T-cell (primary cell): Measurements from ENCODE around the gene EIF3B. TPM values are rescaled to one million over a fixed set of nuclear protein-coding genes. Genes with fewer than 3 reads are reported as not detected.
"Not testable (repeated sequence)": the region's sequence is repeated elsewhere in the genome, so short reads cannot be mapped to it uniquely, and the experiment has no call there.

Source experiments
- ATAC-seq, 4 experiments: fragments of 200-7000 bp in 3 of 4; fragments of 150-1000 bp in 1 of 4; cut with Tn5 transposase; replicated peaks in 1 of 4; 1 replicate in 3 of 4; 2 replicates in 1 of 4; pipeline ENCODE4 v1.10.0; 2021; ENCODE audit warnings: moderate library complexity in 3 of 4, mild to moderate bottlenecking in 2 of 4, moderate number of reproducible peaks in 1 of 4
- CTCF ChIA-PET, 2 donors: fragments of 300-600 bp; sonication (Branson Sonifier 250); formaldehyde crosslinking; loops; one replicate each; lab custom pipeline; 2022; ENCODE audit warnings: antibody characterized with exemption in 2 of 2; lab: Charles Lee
- POLR2A ChIA-PET, 2 donors: fragments of 300-600 bp; sonication (Branson Sonifier 250); formaldehyde crosslinking; loops; one replicate each; lab custom pipeline; 2022; ENCODE audit warnings: antibody characterized with exemption in 2 of 2; lab: Charles Lee
- DNase-seq, 35 experiments: peaks; one replicate each; pipeline versions ENCODE4 v3.0.0 to v3.0.0-alpha.2; 2013 to 2023
- H3K27ac ChIP-seq: one replicate; pipeline ENCODE4 v1.5.1; 2013; ENCODE audit warnings: low read length
- H3K27me3 ChIP-seq, 2 experiments: replicated peaks in 1 of 2; 1 replicate in 1 of 2; 2 replicates in 1 of 2; pipeline versions ENCODE4 v1.6.1 to v1.7.0; 2013; ENCODE audit warnings: low read length in 1 of 2, mixed read lengths in 1 of 2; ENCODE audit not compliant: control insufficient read depth in 2 of 2, insufficient read depth in 2 of 2; ENCODE audit errors: extremely low read depth in 1 of 2
- H3K36me3 ChIP-seq, 2 donors: 1 replicate in 1 of 2; 2 replicates in 1 of 2; pipeline versions ENCODE4 v1.6.1 to v1.7.0; 2013; ENCODE audit warnings: low read length in 1 of 2; ENCODE audit not compliant: control insufficient read depth in 2 of 2, insufficient read depth in 1 of 2; ENCODE audit errors: extremely low read depth in 1 of 2
- H3K4me1 ChIP-seq, 2 experiments: 1 replicate in 1 of 2; 2 replicates in 1 of 2; pipeline versions ENCODE4 v1.6.1 to v1.7.0; 2013; ENCODE audit warnings: low read length in 2 of 2, mixed read lengths in 1 of 2; ENCODE audit not compliant: insufficient read depth in 2 of 2, control insufficient read depth in 1 of 2; ENCODE audit errors: extremely low read depth in 1 of 2
- H3K4me3 ChIP-seq, 2 donors: 1 replicate in 1 of 2; 2 replicates in 1 of 2; pipeline versions ENCODE4 v1.5.1 to v1.7.0; 2013; ENCODE audit warnings: mild to moderate bottlenecking in 2 of 2, low read length in 1 of 2, moderate library complexity in 1 of 2; ENCODE audit not compliant: control insufficient read depth in 1 of 2; ENCODE audit errors: extremely low read depth in 1 of 2
- H3K9me3 ChIP-seq: 2 replicates; pipeline ENCODE4 v1.7.0; 2013
- H3K27ac Mint-ChIP-seq, 2 donors: one replicate each; pipeline ENCODE4 v1.8.0; 2020 to 2021; ENCODE audit warnings: mild to moderate bottlenecking in 2 of 2, mixed read lengths in 2 of 2
- H3K27me3 Mint-ChIP-seq, 2 donors: one replicate each; pipeline ENCODE4 v1.8.0; 2021 to 2022; ENCODE audit warnings: mixed read lengths in 2 of 2
- H3K36me3 Mint-ChIP-seq: one replicate; pipeline ENCODE4 v1.8.0; 2021; ENCODE audit warnings: mixed read lengths
- H3K4me1 Mint-ChIP-seq, 3 donors: one replicate each; pipeline ENCODE4 v1.8.0; 2020 to 2022; ENCODE audit warnings: mixed read lengths in 3 of 3, mild to moderate bottlenecking in 1 of 3
- H3K4me3 Mint-ChIP-seq, 3 donors: one replicate each; pipeline ENCODE4 v1.8.0; 2020 to 2022; ENCODE audit warnings: mild to moderate bottlenecking in 3 of 3, mixed read lengths in 3 of 3, moderate library complexity in 3 of 3
- H3K9me3 Mint-ChIP-seq, 3 donors: one replicate each; pipeline ENCODE4 v1.8.0; 2020 to 2022; ENCODE audit warnings: mixed read lengths in 3 of 3
- WGBS: methylation state at CpG from one replicate; pipeline ENCODE4 v1.1.5; 2013; ENCODE audit warnings: missing lambda C conversion rate; ENCODE audit not compliant: insufficient coverage; 5-methylcytosine and 5-hydroxymethylcytosine counted together
- total RNA-seq, 35 experiments: library from RNA in 6 of 35; stranded (reverse) in 6 of 35; fragments of 120-200 nt in 1 of 35; gene quantifications; one replicate each; pipeline versions ENCODE4 v1.2.1 to v1.2.4 and lab custom pipeline; 2013 to 2026

Gene EIF3B
- total RNA-seq (100 to 1,000 TPM; 150 to 169 (median 165) TPM), total RNA-seq (lab: John Stamatoyannopoulos, UW) (152 to 760 (median 216) reads per million in 29 experiments)
- total RNA-seq (2013): 102 TPM

DNA sequence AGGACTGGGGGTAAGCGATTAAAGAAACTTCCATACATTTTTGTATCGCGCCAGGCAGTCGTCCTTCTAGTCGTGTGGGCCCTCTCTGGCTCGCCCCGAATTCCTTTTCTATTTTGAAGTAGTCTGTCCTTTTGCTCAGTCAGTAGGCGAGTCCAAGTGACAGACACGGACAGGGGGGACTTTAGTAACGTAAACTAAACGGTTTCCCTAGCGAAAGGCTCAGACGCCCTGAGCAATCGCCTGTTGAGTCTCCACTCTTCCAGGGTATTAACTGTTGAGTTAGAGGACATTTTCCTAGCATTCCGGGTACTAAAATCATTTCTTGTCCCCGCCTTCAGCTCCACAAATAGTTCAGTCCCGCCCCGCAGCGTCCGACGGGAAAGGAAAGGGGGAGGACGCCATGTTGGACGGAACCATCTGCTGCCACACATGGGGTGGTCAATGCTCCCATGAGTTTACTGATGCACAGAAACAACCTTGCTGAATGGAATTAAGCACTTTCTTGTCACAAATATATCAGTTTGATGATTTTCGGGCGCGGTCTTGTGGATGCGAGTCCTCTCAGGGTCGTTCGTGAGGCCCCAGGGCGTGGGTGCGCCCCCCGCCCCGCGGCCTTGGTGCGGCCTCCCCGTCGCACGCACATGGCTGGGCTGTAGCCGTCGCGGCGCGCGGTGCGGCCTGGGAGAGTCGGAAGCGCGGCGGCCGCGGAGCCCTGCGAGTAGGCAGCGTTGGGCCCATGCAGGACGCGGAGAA lies at the start of gene EIF3B:
EIF3B (plus strand) TSS at position 642 of the 753 bp plus-strand sequence; CDS start at position 737, 95 bp downstream.
- Histone ChIP-seq H3K27ac (peak within 1 kb of the TSS; percentile 96), H3K4me1 (peaks cover 15 to 51% of the 10 kb centered on the region in 2 experiments), H3K36me3 (peaks cover 2 to 17% of the 10 kb centered on the region in 2 donors), H3K9me3 (no peaks in the 10 kb centered on the region), H3K27me3 (no peaks in the 10 kb centered on the region), H3K4me3 (peak within 1 kb of the TSS; percentile 62 to 88)
- Mint-ChIP-seq H3K9me3 (no peaks in the 10 kb centered on the region), H3K27me3 (no peaks in the 10 kb centered on the region), H3K4me3 (peak within 1 kb of the TSS; percentile 82 to 97 (median 91)), H3K4me1 (peaks cover 37 to 38% (median 38%) of the 10 kb centered on the region in 3 donors), H3K36me3 (peaks cover 7% of the 10 kb centered on the region), H3K27ac (peak within 1 kb of the TSS; percentile 100)
- ChIA-PET CTCF (interaction anchor here in 1 of 2 donors (0.5 to 1.0 kb wide), 4 partner anchors 33 to 1182 kb away, joined by 3 to 5 read pairs (median 3); no protein-coding TSS in a partner anchor), POLR2A (no interaction called here)
- WGBS: under 1% methylated on average over 39 of the region's 55 CpGs
- peak; percentile 88 to 89 (median 89) for ATAC-seq
- DNase-seq: peak; percentile 80 to 95 (median 88)

DNA sequence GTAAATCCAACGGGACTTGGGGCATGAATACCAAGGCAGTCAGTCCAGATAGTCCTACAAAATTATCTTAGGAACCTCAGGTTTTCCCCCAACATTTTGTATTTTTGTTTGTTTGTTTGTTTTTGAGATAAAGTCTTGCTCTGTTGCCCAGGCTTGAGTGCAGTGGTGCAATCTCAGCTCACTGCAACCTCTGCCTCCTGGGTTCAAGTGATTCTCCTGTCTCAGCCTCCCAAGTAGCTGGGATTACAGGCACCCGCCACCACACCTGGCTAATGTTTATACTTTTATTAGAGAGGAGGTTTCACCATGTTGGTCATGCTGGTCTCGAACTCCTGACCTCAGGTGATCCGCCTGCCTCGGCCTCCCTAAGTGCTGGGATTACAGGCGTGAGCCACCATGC lies 49.4 kb upstream of the EIF3B start:
- DNase-seq, H3K9me3 Mint-ChIP-seq, H3K9me3 ChIP-seq, H3K4me3 Mint-ChIP-seq, CTCF ChIA-PET, H3K4me1 ChIP-seq, H3K36me3 ChIP-seq, H3K27me3 ChIP-seq, H3K4me3 ChIP-seq, POLR2A ChIA-PET, H3K27me3 Mint-ChIP-seq, H3K27ac ChIP-seq, ATAC-seq, H3K27ac Mint-ChIP-seq, H3K36me3 Mint-ChIP-seq: not testable (repeated sequence)
- WGBS: no CpG with 5 or more reads among the region's 6 CpGs
- H3K4me1 Mint-ChIP-seq: peaks cover 2 to 14% (median 4%) of the 10 kb centered on the region in 3 donors

DNA sequence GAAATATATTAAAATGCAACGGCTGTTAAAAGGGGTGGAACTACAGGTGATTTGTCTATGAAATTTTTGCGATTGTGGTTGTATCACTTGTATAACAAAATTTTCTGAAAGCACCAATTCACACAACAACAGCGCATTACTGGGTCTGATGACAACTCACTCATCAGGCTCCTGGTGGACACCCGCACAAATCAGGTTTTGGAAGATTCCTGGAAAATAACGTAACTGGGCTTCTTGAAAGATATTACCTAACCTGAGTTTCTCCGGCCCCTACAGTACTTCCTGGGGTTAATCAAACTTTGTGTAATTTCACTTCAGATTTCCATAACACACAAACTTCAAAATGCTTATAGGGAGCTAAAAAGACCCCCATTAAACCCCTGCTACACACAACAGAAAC lies 47.9 kb upstream of the EIF3B start:
- Mint-ChIP-seq H3K4me1 (peaks cover 2 to 9% (median 4%) of the 10 kb centered on the region in 3 donors), H3K4me3 (no peak overlapping the region), H3K9me3 (no peaks in the 10 kb centered on the region), H3K36me3 (peaks cover 3% of the 10 kb centered on the region), H3K27ac (no peak overlapping the region), H3K27me3 (no peaks in the 10 kb centered on the region)
- Histone ChIP-seq H3K27me3 (no peaks in the 10 kb centered on the region), H3K36me3 (peaks cover 0 to 5% of the 10 kb centered on the region in 2 donors), H3K4me1 (no peaks in the 10 kb centered on the region), H3K4me3 (no peak overlapping the region), H3K9me3 (no peaks in the 10 kb centered on the region), H3K27ac (no peak overlapping the region)
- 93% methylated on average over 4 of the region's 6 CpGs for WGBS
- DNase-seq (no peak), ATAC-seq (no peak)
- ChIA-PET CTCF (no interaction called here), POLR2A (no interaction called here)

DNA sequence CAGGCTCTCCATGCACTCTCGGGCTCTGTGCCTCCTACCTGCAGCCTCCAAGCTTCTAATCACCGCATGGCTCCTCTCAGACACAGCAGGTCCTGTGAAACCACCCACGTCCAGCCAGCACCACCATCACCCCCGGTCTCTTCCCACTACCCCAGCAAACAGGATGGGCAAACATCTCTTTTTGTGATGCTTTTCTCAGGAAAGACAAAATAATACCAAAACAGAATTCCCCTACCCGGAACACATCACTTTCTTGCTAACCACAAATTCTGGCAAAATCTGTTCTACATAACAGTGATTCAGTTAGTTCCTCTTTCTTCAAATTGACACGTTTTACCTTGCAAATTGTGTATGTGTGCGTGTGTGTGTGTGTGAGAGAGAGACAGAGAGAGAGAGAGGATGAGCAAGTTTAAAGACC lies 46.9 kb upstream of the EIF3B start:
- DNase-seq (no peak), ATAC-seq (no peak)
- no peak overlapping the region for H3K4me3 ChIP-seq
- 66% methylated on average over 4 of the region's 7 CpGs for WGBS
- ChIA-PET POLR2A (no interaction called here), CTCF (no interaction called here)
- H3K27ac ChIP-seq: no peak overlapping the region
- H3K9me3 ChIP-seq: no peaks in the 10 kb centered on the region
- Mint-ChIP-seq H3K36me3 (peaks cover 3% of the 10 kb centered on the region), H3K4me1 (peaks cover 7 to 13% (median 9%) of the 10 kb centered on the region in 3 donors), H3K27me3 (no peaks in the 10 kb centered on the region), H3K9me3 (no peaks in the 10 kb centered on the region), H3K27ac (no peak overlapping the region), H3K4me3 (peak overlapping the region in 1 of 3 donors; percentile 6)
- H3K27me3 ChIP-seq: no peaks in the 10 kb centered on the region
- H3K36me3 ChIP-seq: peaks cover 0 to 5% of the 10 kb centered on the region in 2 donors
- peaks cover 0 to 4% of the 10 kb centered on the region in 2 experiments for H3K4me1 ChIP-seq

DNA sequence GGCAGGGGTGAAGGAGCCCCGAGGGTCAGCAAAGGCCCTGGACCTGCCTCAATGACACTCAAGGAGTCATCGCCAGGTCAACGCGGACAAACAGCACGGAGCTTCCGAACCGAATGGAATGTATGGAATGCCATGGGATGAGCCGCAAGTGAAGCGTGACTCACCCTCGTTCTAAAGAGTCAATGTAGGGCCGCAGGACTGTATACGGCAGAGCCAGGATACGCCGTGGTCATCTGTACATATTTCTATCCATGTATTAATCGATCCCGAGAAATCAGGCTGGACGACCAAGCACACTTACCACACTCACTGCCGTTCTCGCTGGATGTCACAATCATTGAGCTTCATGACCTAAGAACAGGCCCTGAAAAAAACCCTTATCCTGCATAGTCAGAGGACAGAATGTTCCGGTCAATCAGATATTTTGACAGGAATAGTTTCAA lies 44.7 kb upstream of the EIF3B start:
- Mint-ChIP-seq H3K4me1 (peaks cover 8 to 20% (median 17%) of the 10 kb centered on the region in 3 donors), H3K9me3 (no peaks in the 10 kb centered on the region), H3K36me3 (peaks cover 3% of the 10 kb centered on the region), H3K27me3 (no peaks in the 10 kb centered on the region), H3K4me3 (no peak overlapping the region), H3K27ac (no peak overlapping the region)
- no peaks in the 10 kb centered on the region for H3K27me3 ChIP-seq
- no peak for DNase-seq
- POLR2A ChIA-PET: no interaction called here
- peaks cover 0 to 5% of the 10 kb centered on the region in 2 donors for H3K36me3 ChIP-seq
- CTCF ChIA-PET: no interaction called here
- no peak overlapping the region for H3K27ac ChIP-seq
- ATAC-seq: no peak
- H3K4me3 ChIP-seq: no peak overlapping the region
- H3K9me3 ChIP-seq: no peaks in the 10 kb centered on the region
- 94% methylated on average over 20 of the region's 20 CpGs for WGBS
- peaks cover 0 to 18% of the 10 kb centered on the region in 2 experiments for H3K4me1 ChIP-seq

DNA sequence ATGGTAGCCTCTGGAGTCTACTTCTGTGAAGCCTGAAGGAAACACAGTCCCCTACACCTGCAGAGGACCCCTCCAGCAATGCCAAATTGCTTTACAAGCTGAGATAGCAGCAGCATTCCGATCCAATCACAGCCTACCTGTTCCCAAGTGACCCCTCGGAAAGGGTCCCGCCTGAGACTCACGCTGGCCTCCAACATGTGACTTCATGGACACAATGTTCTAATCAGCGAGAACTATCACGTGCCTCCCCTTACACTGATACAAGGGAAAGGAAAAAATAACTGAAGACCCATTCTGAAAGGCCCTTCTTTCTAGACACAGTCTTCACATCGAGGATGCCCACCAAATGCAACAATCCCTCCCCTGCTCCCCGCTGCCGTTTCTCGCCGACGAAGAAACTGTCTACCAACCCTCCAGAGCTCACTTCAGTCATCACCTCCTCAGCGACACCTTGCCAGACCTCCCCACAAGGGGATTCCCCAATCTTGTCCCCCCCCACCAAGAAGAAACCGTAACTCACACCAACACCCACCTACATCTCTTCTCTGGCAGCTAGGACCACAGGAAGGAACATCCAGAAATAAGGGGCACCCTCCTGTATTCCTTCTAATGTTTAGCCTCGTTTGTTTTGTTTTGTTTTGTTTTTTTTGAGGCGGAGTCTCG lies 42.2 kb upstream of the EIF3B start:
- DNase-seq (peak in 1 of 35 experiments; percentile 16), ATAC-seq (no peak)
- Mint-ChIP-seq H3K9me3 (no peaks in the 10 kb centered on the region), H3K4me1 (peaks cover 8 to 17% (median 12%) of the 10 kb centered on the region in 3 donors), H3K27ac (no peak overlapping the region), H3K36me3 (peaks cover 3% of the 10 kb centered on the region), H3K4me3 (peak overlapping the region; percentile 29 to 72 (median 57)), H3K27me3 (no peaks in the 10 kb centered on the region)
- peaks cover 0 to 18% of the 10 kb centered on the region in 2 experiments for H3K4me1 ChIP-seq
- POLR2A ChIA-PET: no interaction called here
- H3K27me3 ChIP-seq: no peaks in the 10 kb centered on the region
- no peaks in the 10 kb centered on the region for H3K9me3 ChIP-seq
- H3K27ac ChIP-seq: no peak overlapping the region
- WGBS: 81% methylated on average over 10 of the region's 17 CpGs
- H3K4me3 ChIP-seq: no peak overlapping the region
- CTCF ChIA-PET: no interaction called here
- H3K36me3 ChIP-seq: peaks cover 0 to 5% of the 10 kb centered on the region in 2 donors
